Daoy (cell line): Measurements from ENCODE around the gene LMF1. TPM values are rescaled to one million over a fixed set of nuclear protein-coding genes. Genes with fewer than 3 reads are reported as not detected.
"Not testable (repeated sequence)": the region's sequence is repeated elsewhere in the genome, so short reads cannot be mapped to it uniquely, and the experiment has no call there.

Experiments
- DNase-seq: peaks from one replicate; pipeline ENCODE4 v3.0.0-alpha.2; 2015; ENCODE audit warnings: low read depth
- total RNA-seq: library from RNA; depleted of rRNA; stranded (reverse); fragments of >200 nt; shearing (Covaris generic); gene quantifications from 2 replicates; pipeline ENCODE4 v1.2.3, GENCODE V29; 2014

LMF1 gene
- total RNA-seq, 1 experiment from 2014 or later = 2.6 TPM

DNA sequence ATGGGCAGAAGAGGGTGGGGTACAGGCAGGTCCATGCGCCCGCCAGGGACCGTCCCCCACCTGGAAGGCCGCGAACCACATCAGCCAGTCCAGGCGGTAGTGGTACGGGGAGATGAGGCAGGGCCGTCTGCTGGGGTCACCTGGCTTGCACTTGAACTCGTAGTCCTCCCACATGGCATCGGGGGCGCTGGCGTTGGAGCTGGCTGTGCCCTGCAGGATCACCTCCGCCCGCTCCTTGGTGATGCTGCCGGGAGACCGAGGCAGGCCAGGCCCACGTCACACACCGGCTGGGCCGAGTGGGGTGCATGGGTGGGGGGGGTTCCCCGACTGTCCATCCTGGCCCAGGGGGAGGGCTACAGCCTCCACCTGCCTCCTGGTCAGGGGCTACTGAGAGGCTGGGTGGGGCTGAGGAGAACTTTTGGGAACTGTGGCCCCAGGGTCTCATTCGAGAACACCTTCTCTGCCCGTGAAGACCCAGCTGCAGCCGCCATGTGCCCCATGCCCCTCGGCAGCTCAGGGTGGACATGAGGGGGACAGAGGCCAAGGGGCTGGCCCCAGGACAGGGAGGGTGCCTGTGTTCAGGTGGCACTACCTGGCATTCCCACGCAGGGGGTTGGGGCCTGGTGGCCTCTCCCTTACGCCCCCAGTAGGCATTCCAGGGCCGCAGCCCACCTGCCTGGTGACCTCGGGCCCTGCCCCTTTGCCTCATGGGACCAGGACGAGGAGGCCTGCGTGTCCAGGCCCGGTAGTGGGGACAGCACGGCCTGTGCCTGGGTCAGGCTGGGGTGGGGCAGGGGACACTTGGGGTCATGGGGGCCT is 100.8 kb downstream of the LMF1 start:
- no peak for DNase-seq

DNA sequence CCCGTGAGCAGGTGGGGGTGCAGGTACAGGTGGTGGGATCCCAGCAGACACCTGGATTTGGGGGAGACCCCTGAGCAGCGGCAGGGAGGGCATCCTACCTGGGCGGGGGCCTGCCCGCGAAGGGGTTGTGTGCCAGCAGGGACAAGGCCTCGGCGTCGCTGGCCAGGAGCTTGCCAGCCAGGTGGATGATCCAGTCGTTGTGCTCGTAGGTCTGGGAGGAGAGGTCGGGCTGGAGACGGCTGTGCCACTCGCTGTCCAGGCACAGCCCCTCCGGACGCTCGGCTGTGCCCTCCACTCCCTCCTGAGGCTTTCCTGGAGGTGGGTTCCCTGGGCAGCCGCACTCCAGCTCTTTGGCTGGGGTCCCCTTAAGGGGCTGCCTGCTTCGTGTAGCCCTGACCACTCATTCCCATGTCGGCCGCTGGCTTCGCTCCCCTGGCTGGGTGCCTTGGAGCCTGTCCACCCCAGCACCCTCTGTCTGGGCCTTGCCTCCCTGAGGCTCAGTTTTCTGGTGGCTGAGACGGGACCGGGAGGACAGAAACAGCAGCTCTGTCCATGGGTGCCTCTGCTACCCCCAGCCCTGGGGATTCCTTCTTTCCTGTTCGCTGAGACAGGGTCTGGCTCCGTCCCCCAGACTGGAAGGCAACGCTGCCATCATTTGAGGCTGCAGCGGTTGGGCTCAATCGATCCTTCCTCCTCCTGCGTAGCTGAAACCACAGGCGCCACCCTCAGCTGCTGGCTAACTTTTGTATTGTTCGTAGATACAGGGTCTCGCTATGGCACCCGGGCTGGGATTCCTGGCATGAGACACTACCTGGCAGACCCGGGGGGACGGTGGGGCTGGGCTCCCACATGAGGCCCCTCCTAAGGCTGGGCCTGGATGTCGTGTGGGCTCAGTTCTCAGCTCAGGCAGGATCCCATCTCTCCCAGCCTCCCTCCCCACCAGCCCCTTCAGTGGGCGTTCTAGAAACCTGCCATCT is 101.7 kb downstream of the LMF1 start:
- DNase-seq = no peak

- no peak for DNase-seq
These were observed 102.4 kb downstream of the LMF1 start for GRCh38 chr16:868386-868755.

DNA sequence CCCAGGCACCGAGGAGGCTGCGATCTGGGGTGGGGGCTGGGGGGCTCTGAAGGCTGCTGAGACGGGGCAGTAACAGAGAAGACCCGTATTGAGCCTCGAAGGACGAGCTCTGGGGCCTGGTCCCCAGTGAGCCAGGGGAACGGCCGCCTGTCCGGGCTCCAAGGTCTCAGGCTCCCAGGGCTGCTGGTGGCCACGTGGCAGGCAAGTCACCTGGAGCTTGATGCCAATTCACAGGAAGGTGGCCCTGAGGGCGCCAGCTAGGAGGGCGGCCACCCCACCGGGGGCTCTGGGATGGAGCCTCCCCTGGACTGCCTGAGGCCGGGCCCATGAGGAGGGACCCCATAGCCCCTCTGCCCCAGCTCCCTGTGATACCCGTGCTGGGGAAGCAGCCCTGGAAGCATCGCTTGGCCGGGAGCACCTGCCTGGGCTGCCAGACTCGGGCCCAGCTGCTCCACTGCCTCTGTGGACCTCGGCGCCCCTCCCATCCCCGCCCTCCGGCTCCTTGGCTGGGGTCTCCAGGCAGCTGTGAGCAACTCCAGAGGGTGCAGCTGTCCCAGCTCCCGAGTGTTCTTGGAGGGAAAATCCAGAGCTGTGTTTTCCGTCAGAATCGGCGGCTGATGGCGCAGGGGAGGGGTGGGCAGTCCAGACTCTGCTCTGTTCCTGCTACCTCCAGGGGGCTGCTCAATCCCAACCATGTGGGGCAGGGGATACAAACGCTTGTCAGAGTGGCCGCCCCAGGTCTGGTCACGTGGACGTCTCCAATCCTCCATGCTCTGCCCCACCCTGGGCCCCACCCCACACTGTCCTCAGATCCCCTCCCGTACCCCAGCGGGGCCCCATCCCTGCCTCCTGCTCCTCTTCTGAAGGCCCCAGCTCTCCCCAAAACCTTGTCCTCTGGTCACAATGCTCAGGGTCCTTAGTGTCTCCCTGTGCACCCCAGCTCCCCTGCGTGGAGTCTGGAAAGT is 103.1 kb downstream of the LMF1 start:
- DNase-seq = no peak

DNA sequence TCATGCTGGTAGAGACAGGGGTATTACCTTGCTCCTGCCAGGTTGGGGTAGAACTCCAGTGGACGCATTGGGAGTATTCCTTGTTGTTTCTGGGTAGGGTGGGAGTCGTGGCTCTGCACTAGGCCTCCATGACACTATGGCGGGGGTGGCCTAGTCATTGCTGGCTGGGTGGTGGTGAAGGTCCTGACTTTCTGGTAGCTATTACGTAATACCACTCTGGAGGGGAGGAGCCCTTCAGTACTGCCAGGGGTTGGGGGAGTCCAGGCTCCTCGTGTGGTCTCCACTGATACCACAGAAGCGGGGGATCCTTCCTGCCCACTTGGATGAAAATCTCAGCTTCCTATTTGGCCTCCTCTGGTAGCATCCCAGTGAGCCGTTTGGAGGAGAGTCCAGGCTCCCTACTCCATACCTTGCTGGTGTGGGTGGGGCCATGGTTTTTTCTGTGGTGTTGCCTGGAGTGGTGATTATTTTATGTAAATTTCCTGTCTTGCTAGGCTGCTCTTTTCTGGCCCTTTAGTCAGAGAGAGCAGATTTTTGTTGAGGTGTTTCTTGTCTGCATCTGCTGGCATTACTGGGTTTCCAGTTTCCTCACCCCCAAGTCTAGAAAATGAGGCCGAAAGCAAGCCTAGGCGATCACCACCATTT is 104.4 kb downstream of the LMF1 start:
- no peak for DNase-seq

DNA sequence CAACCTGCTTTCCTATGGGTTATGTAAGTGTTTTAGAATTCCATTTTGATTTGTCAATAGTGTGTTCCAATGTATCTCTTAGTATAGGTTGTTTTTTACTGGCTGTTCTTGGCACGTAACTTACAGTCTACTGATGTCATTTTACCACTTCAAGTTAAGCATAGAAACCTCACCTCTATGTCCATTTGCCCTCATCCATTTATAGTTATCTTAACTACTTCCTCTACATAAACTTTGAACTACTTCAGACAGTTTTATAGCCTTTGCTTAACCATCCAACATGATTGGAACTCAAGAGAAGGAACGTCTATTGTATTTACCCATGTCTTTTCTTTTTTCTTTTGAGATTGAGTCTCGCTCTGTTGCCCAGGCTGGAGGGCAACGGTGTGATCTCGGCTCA is 105.8 kb downstream of the LMF1 start:
- no peak for DNase-seq

- no peak for DNase-seq
These were observed 109.3 kb downstream of the LMF1 start for GRCh38 chr16:861446-861845.

DNA sequence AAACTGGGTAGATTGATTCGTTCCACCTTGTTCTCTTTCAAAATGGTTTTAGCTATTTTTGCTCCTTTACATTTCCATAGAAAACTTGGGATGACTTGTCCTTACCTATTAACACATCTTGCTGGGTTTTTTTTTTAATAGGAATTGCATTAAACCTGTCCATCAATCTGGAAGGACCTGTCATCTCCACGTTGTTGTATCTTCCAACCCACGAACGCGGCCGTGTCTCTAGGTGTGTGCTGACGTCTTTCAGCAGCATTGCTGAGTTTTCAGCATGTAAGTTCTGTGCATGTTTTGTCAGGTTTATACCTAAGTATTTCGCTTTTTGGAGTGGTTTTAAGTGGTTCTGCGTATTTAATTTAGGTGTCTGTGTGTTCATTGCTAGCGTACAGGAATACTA is 109.9 kb downstream of the LMF1 start:
- no peak for DNase-seq

DNA sequence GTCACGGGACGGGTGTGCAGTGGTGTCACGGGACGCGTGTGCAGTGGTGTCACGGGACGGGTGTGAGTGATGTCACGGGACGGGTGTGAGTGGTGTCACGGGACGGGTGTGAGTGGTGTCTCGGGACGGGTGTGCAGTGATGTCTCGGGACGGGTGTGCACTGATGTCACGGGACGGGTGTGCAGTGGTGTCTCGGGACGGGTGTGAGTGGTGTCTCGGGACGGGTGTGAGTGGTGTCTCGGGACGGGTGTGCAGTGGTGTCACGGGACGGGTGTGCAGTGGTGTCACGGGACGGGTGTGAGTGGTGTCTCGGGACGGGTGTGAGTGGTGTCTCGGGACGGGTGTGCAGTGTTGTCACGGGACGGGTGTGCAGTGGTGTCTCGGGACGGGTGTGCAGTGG is 111.8 kb downstream of the LMF1 start:
- DNase-seq = not testable (repeated sequence)

DNA sequence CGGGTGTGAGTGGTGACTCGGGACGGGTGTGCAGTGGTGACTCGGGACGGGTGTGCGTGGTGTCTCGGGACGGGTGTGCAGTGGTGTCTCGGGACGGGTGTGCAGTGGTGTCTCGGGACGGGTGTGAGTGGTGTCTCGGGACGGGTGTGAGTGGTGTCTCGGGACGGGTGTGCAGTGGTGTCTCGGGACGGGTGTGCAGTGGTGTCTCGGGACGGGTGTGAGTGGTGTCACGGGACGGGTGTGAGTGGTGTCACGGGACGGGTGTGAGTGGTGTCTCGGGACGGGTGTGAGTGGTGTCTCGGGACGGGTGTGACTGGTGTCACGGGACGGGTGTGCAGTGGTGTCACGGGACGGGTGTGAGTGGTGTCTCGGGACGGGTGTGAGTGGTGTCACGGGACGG is 112.3 kb downstream of the LMF1 start:
- DNase-seq = not testable (repeated sequence)

- no peak for DNase-seq
These were observed 114.0 kb downstream of the LMF1 start for GRCh38 chr16:856811-857210.

DNA sequence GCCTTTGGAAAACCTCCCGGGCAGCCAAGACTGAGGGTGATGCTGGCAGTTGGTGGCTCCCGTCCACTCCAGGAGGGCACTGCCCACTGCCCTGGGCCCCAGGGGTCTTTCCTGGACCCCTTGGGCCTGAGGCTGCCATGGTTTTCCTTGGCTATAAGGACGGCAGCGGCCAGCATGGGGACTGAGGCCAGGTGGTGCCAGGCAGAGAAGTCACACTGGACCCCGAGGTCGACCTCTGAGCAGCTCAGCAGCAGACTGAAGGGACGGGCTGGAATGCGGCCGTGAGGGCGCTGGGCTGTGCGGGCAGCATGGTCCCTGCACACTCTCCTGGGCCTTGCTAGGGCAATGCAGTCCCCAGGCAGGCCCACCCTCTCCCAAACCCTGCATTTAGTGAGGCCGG is 114.7 kb downstream of the LMF1 start:
- no peak for DNase-seq

- DNase-seq = no peak
These were observed 115.3 kb downstream of the LMF1 start for GRCh38 chr16:855471-855870.

- DNase-seq = no peak
These were observed 115.9 kb downstream of the LMF1 start for GRCh38 chr16:854808-855410.

DNA sequence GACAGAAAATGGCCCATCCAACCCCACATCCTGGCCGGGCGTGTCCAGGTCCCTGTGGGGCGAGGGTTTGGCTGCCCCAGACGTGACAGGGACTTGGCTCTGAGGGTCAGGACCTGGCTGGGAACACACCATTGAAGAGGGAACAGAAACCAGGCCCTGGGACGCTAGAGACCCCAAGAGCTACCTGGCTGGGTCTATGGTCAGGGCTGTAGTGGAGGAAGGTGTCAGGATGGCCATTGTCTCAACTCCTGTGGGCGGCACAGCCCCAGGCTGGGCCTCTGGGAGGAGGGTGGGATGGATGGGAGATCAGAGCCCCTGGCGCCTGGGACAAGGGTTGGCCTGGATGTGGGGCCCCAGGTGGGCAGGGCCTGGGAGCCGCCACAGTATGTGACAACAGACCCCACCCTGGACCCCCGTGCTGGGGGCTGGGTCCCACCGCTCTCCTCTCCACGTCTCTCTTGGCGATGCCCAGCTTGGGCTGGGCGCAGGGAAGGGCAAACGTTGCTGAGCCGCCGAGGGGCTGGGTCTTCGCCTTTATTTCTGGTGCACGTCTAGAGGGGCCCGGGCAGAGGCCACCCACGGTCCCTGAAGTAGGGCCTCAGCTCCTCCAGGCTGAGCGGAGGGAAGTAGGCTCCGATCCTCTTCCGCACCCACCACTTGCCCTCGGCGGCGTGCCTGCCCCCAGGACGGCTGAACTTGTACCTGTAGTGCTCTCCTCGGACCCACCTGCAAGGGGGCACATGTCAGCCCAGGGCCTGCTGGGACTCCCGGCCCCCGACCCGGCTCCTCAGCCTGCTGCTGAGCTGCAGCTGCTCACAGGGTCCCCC is 116.6 kb downstream of the LMF1 start:
- DNase-seq = no peak

- no peak for DNase-seq
These were observed 117.5 kb downstream of the LMF1 start for GRCh38 chr16:853306-853705.

DNA sequence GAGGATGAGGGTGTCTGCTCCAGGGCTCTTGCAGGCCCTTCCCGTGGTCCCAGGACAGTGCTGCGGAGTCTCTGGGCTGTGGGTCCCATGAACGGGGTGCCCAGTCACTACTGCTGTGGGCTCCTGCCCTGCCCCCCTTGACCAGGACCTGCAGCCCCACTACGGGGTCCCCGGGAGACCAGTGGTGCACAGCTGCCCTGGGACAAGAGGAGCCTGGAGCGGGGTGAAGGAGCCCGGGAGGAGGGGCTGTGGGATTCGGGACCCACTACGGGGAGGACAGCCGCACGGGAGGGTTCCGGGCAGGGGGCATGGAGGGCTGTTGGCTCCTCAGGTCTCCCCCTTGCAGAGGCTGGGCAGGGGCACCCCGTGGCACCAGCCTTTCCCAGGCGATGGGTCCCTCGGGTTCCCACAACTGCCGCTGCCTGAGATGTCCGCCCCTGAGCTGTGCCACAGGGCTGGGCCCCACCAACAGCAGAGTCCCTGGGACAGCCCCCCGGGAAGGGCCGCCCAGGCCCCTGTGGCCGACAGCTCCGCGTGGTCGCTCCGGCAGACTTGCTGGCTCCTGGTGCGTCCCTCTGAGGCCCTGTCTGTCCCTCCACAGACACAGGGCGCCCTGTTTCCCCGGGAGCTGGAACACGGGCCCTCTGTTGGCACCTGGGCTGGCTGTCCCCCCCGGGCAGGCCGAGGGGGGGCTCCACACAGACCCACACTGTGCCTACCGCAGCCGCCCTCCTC is 118.2 kb downstream of the LMF1 start:
- no peak for DNase-seq

DNA sequence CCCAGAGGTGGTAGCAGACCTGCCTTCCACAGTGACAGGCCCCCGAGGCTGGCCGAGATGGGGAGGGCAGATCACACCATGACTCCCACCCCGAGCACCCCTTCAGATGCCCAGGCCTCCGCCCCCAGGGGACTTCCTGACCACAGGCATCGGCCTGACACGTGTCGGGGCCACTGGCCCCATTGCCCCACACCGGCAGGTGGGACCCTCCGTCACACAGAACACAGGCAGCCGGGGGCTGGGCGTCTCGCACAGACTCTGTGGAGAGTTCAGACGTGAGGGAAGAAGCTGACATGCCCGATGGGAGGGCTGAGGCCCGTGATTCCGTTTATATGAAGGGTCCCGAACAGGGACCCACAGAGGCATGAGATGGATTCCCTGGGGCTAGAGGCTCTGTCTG is 118.9 kb downstream of the LMF1 start:
- no peak for DNase-seq

DNA sequence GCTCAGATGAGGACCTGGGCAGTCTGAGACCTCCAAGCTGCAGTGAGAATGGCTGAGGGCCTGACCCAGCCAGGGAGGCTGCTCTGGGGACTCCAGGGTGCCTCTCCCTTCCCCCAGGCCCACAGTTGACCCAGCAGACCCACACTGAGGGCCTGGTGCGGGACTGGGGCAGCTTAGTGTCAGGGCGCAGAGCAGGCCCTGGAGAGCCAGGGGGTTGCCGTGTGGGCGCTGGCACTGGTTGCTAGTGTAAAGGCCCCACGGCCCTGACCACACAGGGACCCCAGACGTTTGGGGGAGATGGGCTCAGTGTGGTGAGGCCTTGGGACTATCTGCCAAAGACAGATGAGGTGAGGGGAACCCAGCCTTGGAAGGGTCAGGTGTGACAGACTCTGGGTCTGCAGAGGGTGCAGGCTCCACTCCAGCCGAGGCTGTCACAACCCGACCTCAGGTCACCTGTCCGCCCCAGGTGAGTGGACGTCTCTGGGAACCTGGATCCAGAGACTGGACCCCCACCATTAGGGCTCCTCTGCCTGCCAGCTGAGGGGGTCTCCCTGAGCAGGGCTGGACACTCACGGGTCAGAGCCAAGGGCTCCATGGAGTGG is 119.5 kb downstream of the LMF1 start:
- DNase-seq = no peak
